ENCODE results near the gene RAB2B.
"Not testable (repeated sequence)": the region's sequence is repeated elsewhere in the genome, so short reads cannot be mapped to it uniquely, and the experiment has no call there.

- not testable (repeated sequence) for TF ChIP-seq EZH2phosphoT487 (IDR thresholded peaks at IDR 0.05; ENCODE audit: borderline replicate concordance)
- TF ChIP-seq, protein P1, sequence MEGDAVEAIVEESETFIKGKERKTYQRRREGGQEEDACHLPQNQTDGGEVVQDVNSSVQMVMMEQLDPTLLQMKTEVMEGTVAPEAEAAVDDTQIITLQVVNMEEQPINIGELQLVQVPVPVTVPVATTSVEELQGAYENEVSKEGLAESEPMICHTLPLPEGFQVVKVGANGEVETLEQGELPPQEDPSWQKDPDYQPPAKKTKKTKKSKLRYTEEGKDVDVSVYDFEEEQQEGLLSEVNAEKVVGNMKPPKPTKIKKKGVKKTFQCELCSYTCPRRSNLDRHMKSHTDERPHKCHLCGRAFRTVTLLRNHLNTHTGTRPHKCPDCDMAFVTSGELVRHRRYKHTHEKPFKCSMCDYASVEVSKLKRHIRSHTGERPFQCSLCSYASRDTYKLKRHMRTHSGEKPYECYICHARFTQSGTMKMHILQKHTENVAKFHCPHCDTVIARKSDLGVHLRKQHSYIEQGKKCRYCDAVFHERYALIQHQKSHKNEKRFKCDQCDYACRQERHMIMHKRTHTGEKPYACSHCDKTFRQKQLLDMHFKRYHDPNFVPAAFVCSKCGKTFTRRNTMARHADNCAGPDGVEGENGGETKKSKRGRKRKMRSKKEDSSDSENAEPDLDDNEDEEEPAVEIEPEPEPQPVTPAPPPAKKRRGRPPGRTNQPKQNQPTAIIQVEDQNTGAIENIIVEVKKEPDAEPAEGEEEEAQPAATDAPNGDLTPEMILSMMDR (conservative IDR thresholded peaks at IDR 0.05; ENCODE audit: low read length), result not testable (repeated sequence)
Observed at GRCh38 chr14:21442657-21443056, 34.1 kb downstream of the RAB2B start.

All from Loucy (cell line).